SK-N-MC (cell line): Measurements from ENCODE around the gene NR1H4.

ENCODE experiments used
- EZH2 ChIP-seq: fragments of 200-600 bp; sonication (generic); IDR thresholded peaks from one replicate; pipeline ENCODE4 v1.6.1; 2017; ENCODE audit warnings: antibody characterized with exemption
- FOXP2 ChIP-seq: optimal IDR thresholded peaks from 2 replicates; pipeline ENCODE3; 2011; ENCODE audit warnings: mild to moderate bottlenecking, moderate library complexity; ENCODE audit not compliant: insufficient read depth; ENCODE audit errors: extremely low read length, control extremely low read depth
- POLR2AphosphoS5 ChIP-seq: IDR thresholded peaks from 2 replicates; pipeline ENCODE4 v1.6.1; 2012; ENCODE audit warnings: mild to moderate bottlenecking, low read depth, low read length, borderline replicate concordance

GRCh38 chr12:100504804-100505203 lies 31.1 kb downstream of the NR1H4 start:
- TF ChIP-seq POLR2AphosphoS5: no peak
- TF ChIP-seq EZH2: no peak
- no peak for TF ChIP-seq FOXP2
